Panc1 (cell line): ENCODE measurements around the gene NR2F6. TPM values are rescaled to one million over a fixed set of nuclear protein-coding genes. Genes with fewer than 3 reads are reported as not detected.

Source experiments
- ATAC-seq: fragments of 200-7000 bp; cut with Tn5 transposase; 2 replicates; pipeline ENCODE4 v1.9.1; 2020; ENCODE audit warnings: mild to moderate bottlenecking, moderate library complexity
- BruUV-seq: library from RNA; stranded (reverse); fragments of 400-500 nt; replicated peaks from 2 replicates; lab custom pipeline; 2021; lab: Mats Ljungman, UMichigan
- CTCF ChIA-PET: fragments of 300-600 bp; sonication (Branson Sonifier 250); formaldehyde crosslinking; loops from one replicate; lab custom pipeline; 2022; ENCODE audit warnings: antibody characterized with exemption; lab: Charles Lee
- POLR2A ChIA-PET: fragments of 300-600 bp; sonication (Branson Sonifier 250); formaldehyde crosslinking; loops from one replicate; lab custom pipeline; 2022; ENCODE audit warnings: antibody characterized with exemption; lab: Charles Lee
- DNase-seq: peaks from one replicate; pipeline ENCODE4 v3.0.0-alpha.2; 2010; ENCODE audit warnings: low read depth, low spot score
- H3K27ac ChIP-seq: 2 replicates; pipeline ENCODE4 v1.5.1; 2011; ENCODE audit warnings: mild to moderate bottlenecking, low read length, inconsistent platforms
- H3K27me3 ChIP-seq: fragments of 200-500 bp; sonication (Bioruptor generic); 2 replicates; pipeline ENCODE4 v1.6.0; 2014; ENCODE audit warnings: low read length, inconsistent platforms; ENCODE audit not compliant: control insufficient read depth, insufficient read depth
- H3K36me3 ChIP-seq: fragments of 200-500 bp; sonication (Bioruptor generic); 2 replicates; pipeline ENCODE4 v1.5.1; 2014; ENCODE audit warnings: inconsistent platforms, mild to moderate bottlenecking, low read length, moderate library complexity; ENCODE audit not compliant: control insufficient read depth, insufficient read depth
- H3K4me1 ChIP-seq: 2 replicates; pipeline ENCODE4 v1.5.1; 2011; ENCODE audit warnings: inconsistent platforms, mild to moderate bottlenecking, low read length, moderate library complexity; ENCODE audit not compliant: control insufficient read depth, insufficient read depth
- H3K4me3 ChIP-seq, 2 experiments: 2 replicates each; pipeline ENCODE4 v1.5.1; 2011 to 2012; ENCODE audit warnings: low read depth in 2 of 2, low read length in 2 of 2, mild to moderate bottlenecking in 2 of 2, inconsistent platforms in 1 of 2, moderate library complexity in 1 of 2
- H3K9me3 ChIP-seq: fragments of 200-500 bp; sonication (Bioruptor generic); 2 replicates; pipeline ENCODE4 v1.5.1; 2014; ENCODE audit warnings: low read depth, mild to moderate bottlenecking, inconsistent platforms, low read length, moderate library complexity; ENCODE audit not compliant: control insufficient read depth, insufficient read depth
- POLR2AphosphoS5 ChIP-seq: IDR thresholded peaks from 2 replicates; pipeline ENCODE4 v1.6.1; 2012; ENCODE audit warnings: mild to moderate bottlenecking, low read depth, low read length, moderate library complexity
- SIN3A ChIP-seq: IDR thresholded peaks from 2 replicates; pipeline ENCODE4 v1.6.1; 2012; ENCODE audit warnings: low read depth, mild to moderate bottlenecking, low read length, moderate library complexity, borderline replicate concordance; ENCODE audit not compliant: insufficient read depth
- TCF7L2 ChIP-seq: IDR thresholded peaks from 2 replicates; pipeline ENCODE4 v1.6.1; 2011; ENCODE audit warnings: mild to moderate bottlenecking, low read depth, low read length, inconsistent platforms
- in situ Hi-C: cut with HindIII; loops from 2 replicates; pipeline ENCODE4 v1.10.0; 2016; ENCODE audit warnings: low sequenced_read_pairs, low pct_unique_long_range_greater_than_20kb
- intact Hi-C: fragments of 100-400 bp; cut with micrococcal nuclease; formaldehyde crosslinking; loops from one replicate; pipeline ENCODE4 v1.10.0; 2022; ENCODE audit not compliant: unreplicated experiment
- total RNA-seq: library from RNA; stranded (reverse); gene quantifications from one replicate; pipeline ENCODE4 v1.2.1, GENCODE V29; 2021; ENCODE audit not compliant: unreplicated experiment
- TF ChIP-seq, protein P1 (sequence below): fragments of 450-650 bp; IDR thresholded peaks from 2 replicates; pipeline ENCODE4 v1.5.1; 2017; ENCODE audit warnings: mild to moderate bottlenecking
- TF ChIP-seq, protein P2 (sequence below), 2 experiments: IDR thresholded peaks; 2 replicates each; pipeline ENCODE4 v1.6.1; 2011 to 2012; ENCODE audit warnings: low read depth in 2 of 2, control low read depth in 1 of 2, low read length in 1 of 2, mild to moderate bottlenecking in 1 of 2, moderate library complexity in 1 of 2; ENCODE audit not compliant: insufficient read depth in 1 of 2

NR2F6 gene
- total RNA-seq, 1 experiment from 2014 or later, result 173 TPM

DNA sequence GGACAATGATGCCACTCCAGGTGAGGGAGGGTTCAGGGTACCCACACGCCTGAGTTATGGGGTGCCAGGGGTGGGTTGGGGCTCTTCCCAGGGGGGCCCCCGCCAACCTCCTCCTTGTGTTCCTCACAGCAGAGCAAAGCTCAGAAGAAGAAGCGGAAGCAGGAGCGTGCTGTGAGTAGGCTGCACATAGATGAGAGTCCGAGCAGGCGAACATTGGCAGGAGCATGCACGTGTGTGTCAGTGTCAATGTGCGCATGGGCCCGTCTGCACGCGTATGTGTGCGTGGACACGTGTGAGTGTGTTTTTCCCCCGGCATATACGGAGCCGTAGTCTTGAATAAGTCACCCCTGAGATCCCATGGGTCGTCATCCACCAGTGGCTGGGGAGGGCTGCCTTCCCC, 43.0 kb downstream of the NR2F6 start:
- POLR2A ChIA-PET, result no interaction called here
- in situ Hi-C loops (no loop called here), intact Hi-C loops (no loop called here)
- CTCF ChIA-PET, result no interaction called here
- ATAC-seq (no peak), DNase-seq (no peak)
- H3K4me3 ChIP-seq, result no peak overlapping the region
- H3K27ac ChIP-seq, result no peak overlapping the region
- H3K4me1 ChIP-seq, result no peaks in the 10 kb centered on the region
- H3K27me3 ChIP-seq, result no peaks in the 10 kb centered on the region
- no peak for TF ChIP-seq SIN3A
- TF ChIP-seq, protein P1, sequence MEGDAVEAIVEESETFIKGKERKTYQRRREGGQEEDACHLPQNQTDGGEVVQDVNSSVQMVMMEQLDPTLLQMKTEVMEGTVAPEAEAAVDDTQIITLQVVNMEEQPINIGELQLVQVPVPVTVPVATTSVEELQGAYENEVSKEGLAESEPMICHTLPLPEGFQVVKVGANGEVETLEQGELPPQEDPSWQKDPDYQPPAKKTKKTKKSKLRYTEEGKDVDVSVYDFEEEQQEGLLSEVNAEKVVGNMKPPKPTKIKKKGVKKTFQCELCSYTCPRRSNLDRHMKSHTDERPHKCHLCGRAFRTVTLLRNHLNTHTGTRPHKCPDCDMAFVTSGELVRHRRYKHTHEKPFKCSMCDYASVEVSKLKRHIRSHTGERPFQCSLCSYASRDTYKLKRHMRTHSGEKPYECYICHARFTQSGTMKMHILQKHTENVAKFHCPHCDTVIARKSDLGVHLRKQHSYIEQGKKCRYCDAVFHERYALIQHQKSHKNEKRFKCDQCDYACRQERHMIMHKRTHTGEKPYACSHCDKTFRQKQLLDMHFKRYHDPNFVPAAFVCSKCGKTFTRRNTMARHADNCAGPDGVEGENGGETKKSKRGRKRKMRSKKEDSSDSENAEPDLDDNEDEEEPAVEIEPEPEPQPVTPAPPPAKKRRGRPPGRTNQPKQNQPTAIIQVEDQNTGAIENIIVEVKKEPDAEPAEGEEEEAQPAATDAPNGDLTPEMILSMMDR, result no peak
- TF ChIP-seq, protein P2, sequence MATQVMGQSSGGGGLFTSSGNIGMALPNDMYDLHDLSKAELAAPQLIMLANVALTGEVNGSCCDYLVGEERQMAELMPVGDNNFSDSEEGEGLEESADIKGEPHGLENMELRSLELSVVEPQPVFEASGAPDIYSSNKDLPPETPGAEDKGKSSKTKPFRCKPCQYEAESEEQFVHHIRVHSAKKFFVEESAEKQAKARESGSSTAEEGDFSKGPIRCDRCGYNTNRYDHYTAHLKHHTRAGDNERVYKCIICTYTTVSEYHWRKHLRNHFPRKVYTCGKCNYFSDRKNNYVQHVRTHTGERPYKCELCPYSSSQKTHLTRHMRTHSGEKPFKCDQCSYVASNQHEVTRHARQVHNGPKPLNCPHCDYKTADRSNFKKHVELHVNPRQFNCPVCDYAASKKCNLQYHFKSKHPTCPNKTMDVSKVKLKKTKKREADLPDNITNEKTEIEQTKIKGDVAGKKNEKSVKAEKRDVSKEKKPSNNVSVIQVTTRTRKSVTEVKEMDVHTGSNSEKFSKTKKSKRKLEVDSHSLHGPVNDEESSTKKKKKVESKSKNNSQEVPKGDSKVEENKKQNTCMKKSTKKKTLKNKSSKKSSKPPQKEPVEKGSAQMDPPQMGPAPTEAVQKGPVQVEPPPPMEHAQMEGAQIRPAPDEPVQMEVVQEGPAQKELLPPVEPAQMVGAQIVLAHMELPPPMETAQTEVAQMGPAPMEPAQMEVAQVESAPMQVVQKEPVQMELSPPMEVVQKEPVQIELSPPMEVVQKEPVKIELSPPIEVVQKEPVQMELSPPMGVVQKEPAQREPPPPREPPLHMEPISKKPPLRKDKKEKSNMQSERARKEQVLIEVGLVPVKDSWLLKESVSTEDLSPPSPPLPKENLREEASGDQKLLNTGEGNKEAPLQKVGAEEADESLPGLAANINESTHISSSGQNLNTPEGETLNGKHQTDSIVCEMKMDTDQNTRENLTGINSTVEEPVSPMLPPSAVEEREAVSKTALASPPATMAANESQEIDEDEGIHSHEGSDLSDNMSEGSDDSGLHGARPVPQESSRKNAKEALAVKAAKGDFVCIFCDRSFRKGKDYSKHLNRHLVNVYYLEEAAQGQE (IDR thresholded peaks at IDR 0.05; ENCODE audit: insufficient read depth in 1 of 2, low read depth in 2 of 2, low read length in 1 of 2), result no peak
- TF ChIP-seq POLR2AphosphoS5, result no peak
- no peak for TF ChIP-seq TCF7L2
- no peaks in the 10 kb centered on the region for H3K9me3 ChIP-seq
- BruUV-seq, result no TSS peak
- no peaks in the 10 kb centered on the region; the same call in 1 of the 2 replicates for H3K36me3 ChIP-seq

DNA sequence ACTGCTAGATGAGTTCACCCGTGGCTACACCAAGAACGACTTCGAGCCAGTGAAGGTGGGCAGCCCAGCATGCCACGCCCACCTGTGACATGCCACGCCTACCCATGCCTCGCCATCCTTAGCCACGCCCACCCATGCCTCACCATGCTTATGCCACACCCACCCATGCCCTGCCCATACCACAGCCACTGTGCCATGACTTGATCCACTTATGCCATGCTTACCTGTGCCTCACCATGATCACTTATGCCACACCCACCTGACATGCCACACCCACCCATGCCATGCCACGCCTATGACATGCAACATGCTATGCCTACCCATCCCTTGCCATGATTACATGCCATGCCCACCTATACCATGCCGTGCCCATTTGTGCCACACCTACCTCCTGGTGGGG, 43.5 kb downstream of the NR2F6 start:
- H3K4me1 ChIP-seq, result no peaks in the 10 kb centered on the region
- H3K27ac ChIP-seq, result no peak overlapping the region
- peak; percentile 65; the same call in 1 of the 2 replicates for ATAC-seq
- no TSS peak for BruUV-seq
- CTCF ChIA-PET, result no interaction called here
- H3K4me3 ChIP-seq, result no peak overlapping the region
- H3K36me3 ChIP-seq, result no peaks in the 10 kb centered on the region; the same call in 1 of the 2 replicates
- no peaks in the 10 kb centered on the region for H3K9me3 ChIP-seq
- TF ChIP-seq, protein P1, result no peak
- no peak for TF ChIP-seq SIN3A
- in situ Hi-C loops, result no loop called here
- H3K27me3 ChIP-seq, result no peaks in the 10 kb centered on the region
- DNase-seq, result no peak
- POLR2A ChIA-PET, result no interaction called here
- intact Hi-C loops, result no loop called here
